HepG2 (cell line): ENCODE results near the gene GRAMD4. TPM values are rescaled to one million over a fixed set of nuclear protein-coding genes. Genes with fewer than 3 reads are reported as not detected.
A peak's percentile ranks its signal among the peaks of the same experiment; 100 is the strongest.

Experiments used
- ARID5B ChIP-seq: IDR thresholded peaks from 2 replicates; pipeline ENCODE4 v1.4.0; 2020; ENCODE audit warnings: mild to moderate bottlenecking, missing genetic modification reagents
- FOXK2 ChIP-seq: fragments of 450-650 bp; IDR thresholded peaks from 2 replicates; pipeline ENCODE4 v1.6.1; 2016
- KIAA2018 ChIP-seq: sonication (generic); formaldehyde crosslinking; IDR thresholded peaks from 2 replicates; pipeline ENCODE4 v1.5.0; 2020; ENCODE audit warnings: mild to moderate bottlenecking, missing genetic modification reagents, borderline replicate concordance
- ZHX2 ChIP-seq, 2 experiments: sonication (generic) in 1 of 2; formaldehyde crosslinking in 1 of 2; IDR thresholded peaks; 2 replicates each; pipeline versions ENCODE4 v1.6.1 to v1.9.0; 2014 to 2022; ENCODE audit warnings: antibody characterized with exemption in 1 of 2, borderline replicate concordance in 1 of 2, inconsistent platforms in 1 of 2, low read depth in 1 of 2, missing genetic modification reagents in 1 of 2
- ZNF451 ChIP-seq: sonication (generic); formaldehyde crosslinking; IDR thresholded peaks from 2 replicates; pipeline ENCODE4 v1.5.0; 2020; ENCODE audit warnings: mild to moderate bottlenecking, missing genetic modification reagents
- ZNF574 ChIP-seq: sonication (generic); formaldehyde crosslinking; IDR thresholded peaks from 2 replicates; pipeline ENCODE4 v1.4.0; 2020; ENCODE audit warnings: missing genetic modification reagents
- polyA plus RNA-seq, 8 experiments: library from polyadenylated mRNA; depleted of rRNA in 3 of 8; stranded (reverse) in 7 of 8; unstranded in 1 of 8; fragments of >200 nt; fragmentation: Illumina TruSeq in 4 of 8; extraction: Trizol in 4 of 8; gene quantifications; 2 replicates each; pipeline versions ENCODE4 v1.2.1 to v1.2.3, GENCODE V29; 2011 to 2016; ENCODE audit warnings: low read depth in 4 of 8, missing spikeins in 1 of 8, mixed read lengths in 1 of 8; ENCODE audit not compliant: insufficient read depth in 1 of 8
- total RNA-seq, 5 experiments: library from RNA; depleted of rRNA; stranded (reverse); fragments of >200 nt; fragmentation: Illumina TruSeq; extraction: Trizol; gene quantifications; 2 replicates each; pipeline ENCODE4 v1.2.3, GENCODE V29; 2016; ENCODE audit warnings: low read depth in 1 of 5

Gene GRAMD4
- total and polyA plus RNA-seq, 2 of the 13 experiments (the other 11 are each of a cell fraction or from before 2014, with no cell fraction given) = 15.2 to 15.7 TPM

- TF ChIP-seq KIAA2018 (CRISPR knock-in tag) (no peak), FOXK2 (no peak), ZNF451 (CRISPR knock-in tag) (no peak), ZNF574 (CRISPR knock-in tag) (peak; percentile 42; the same call in 1 of the 2 replicates), ARID5B (CRISPR knock-in tag) (peak; percentile 86), ZHX2 (IDR thresholded peaks at IDR 0.05; ENCODE audit: low read depth) (0 out of 2 replicates have a peak, but pooled peaks have one; percentile 26), ZHX2 (CRISPR knock-in tag; IDR thresholded peaks at IDR 0.05; ENCODE audit: borderline replicate concordance) (no peak)
Measured at GRCh38 chr22:46609175-46609690, 11.0 kb upstream of the GRAMD4 start (continued).
